ENCODE results near the gene BDKRB1.

DNA sequence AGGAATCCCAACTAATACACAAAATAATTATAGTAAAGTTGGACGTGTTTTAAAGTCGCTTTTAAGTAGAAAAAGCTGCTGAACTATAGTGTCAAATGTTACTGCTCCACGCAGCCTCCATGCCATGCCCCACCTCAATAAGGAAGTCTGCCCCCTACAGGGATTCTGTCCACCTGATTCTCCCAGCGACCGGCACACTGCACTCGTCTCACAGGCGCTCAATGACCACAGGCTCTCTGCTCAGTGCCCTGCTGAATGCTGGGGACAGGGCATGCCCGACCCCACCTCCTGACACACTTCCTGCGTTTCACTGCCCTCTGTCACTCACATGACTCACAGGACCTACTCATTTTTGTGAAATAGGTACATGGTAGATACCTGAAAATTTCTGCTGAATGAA is 48.9 kb downstream of the BDKRB1 start:
- TF ChIP-seq, protein P1, sequence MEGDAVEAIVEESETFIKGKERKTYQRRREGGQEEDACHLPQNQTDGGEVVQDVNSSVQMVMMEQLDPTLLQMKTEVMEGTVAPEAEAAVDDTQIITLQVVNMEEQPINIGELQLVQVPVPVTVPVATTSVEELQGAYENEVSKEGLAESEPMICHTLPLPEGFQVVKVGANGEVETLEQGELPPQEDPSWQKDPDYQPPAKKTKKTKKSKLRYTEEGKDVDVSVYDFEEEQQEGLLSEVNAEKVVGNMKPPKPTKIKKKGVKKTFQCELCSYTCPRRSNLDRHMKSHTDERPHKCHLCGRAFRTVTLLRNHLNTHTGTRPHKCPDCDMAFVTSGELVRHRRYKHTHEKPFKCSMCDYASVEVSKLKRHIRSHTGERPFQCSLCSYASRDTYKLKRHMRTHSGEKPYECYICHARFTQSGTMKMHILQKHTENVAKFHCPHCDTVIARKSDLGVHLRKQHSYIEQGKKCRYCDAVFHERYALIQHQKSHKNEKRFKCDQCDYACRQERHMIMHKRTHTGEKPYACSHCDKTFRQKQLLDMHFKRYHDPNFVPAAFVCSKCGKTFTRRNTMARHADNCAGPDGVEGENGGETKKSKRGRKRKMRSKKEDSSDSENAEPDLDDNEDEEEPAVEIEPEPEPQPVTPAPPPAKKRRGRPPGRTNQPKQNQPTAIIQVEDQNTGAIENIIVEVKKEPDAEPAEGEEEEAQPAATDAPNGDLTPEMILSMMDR (IDR thresholded peaks at IDR 0.05 in 8 of 11, conservative IDR thresholded peaks at IDR 0.05 in 3 of 11), result no peak
- TF ChIP-seq POLR2A (IDR thresholded peaks at IDR 0.05) (no peak), POLR2AphosphoS5 (IDR thresholded peaks at IDR 0.05) (peak in 1 of 3 donors; percentile 21)
